H9 (cell line): ENCODE data around the gene OR56A4. TPM values are rescaled to one million over a fixed set of nuclear protein-coding genes. Genes with fewer than 3 reads are reported as not detected.

ENCODE experiments used
- DNase-seq: peaks from one replicate; pipeline ENCODE4 v3.0.0-alpha.2; 2017
- H2AFZ ChIP-seq: one replicate; pipeline ENCODE4 v1.6.1; 2013; ENCODE audit warnings: mild to moderate bottlenecking, low read length, control low read depth, moderate library complexity
- H2AK5ac ChIP-seq: 2 replicates; pipeline ENCODE4 v1.6.1; 2013; ENCODE audit warnings: low read length, control low read depth, mixed read lengths; ENCODE audit not compliant: insufficient read length
- H2BK120ac ChIP-seq: one replicate; pipeline ENCODE4 v1.6.1; 2013; ENCODE audit warnings: low read depth, mild to moderate bottlenecking, low read length, control low read depth, inconsistent platforms; ENCODE audit not compliant: poor library complexity, severe bottlenecking
- H2BK12ac ChIP-seq: 2 replicates; pipeline ENCODE4 v1.6.1; 2013; ENCODE audit warnings: low read length, control low read depth, mixed read lengths, low read depth; ENCODE audit not compliant: insufficient read length
- H2BK15ac ChIP-seq: 2 replicates; pipeline ENCODE4 v1.6.1; 2013; ENCODE audit warnings: low read depth, low read length, control low read depth
- H2BK20ac ChIP-seq: one replicate; pipeline ENCODE4 v1.6.1; 2013; ENCODE audit warnings: low read depth, mild to moderate bottlenecking, low read length, control low read depth, inconsistent platforms; ENCODE audit not compliant: poor library complexity, severe bottlenecking
- H2BK5ac ChIP-seq: 2 replicates; pipeline ENCODE4 v1.6.1; 2013; ENCODE audit warnings: low read length, control low read depth, mixed read lengths; ENCODE audit not compliant: insufficient read length
- H3K14ac ChIP-seq: 2 replicates; pipeline ENCODE4 v1.6.1; 2013; ENCODE audit warnings: low read length, control low read depth; ENCODE audit not compliant: insufficient read depth
- H3K18ac ChIP-seq: 2 replicates; pipeline ENCODE4 v1.6.1; 2013; ENCODE audit warnings: low read depth, mild to moderate bottlenecking, mixed read lengths, low read length, control low read depth; ENCODE audit not compliant: insufficient read length
- H3K23ac ChIP-seq: 2 replicates; pipeline ENCODE4 v1.6.1; 2013; ENCODE audit warnings: low read length, control low read depth, mixed read lengths, low read depth; ENCODE audit not compliant: insufficient read length
- H3K23me2 ChIP-seq: 2 replicates; pipeline ENCODE4 v1.6.1; 2013; ENCODE audit warnings: low read depth, mild to moderate bottlenecking, mixed read lengths, low read length, control low read depth; ENCODE audit not compliant: insufficient read length, poor library complexity, severe bottlenecking
- H3K27ac ChIP-seq: 2 replicates; pipeline ENCODE4 v1.5.1; 2013; ENCODE audit warnings: low read length, control low read depth, mixed read lengths, low read depth; ENCODE audit not compliant: insufficient read length
- H3K27me3 ChIP-seq: 2 replicates; pipeline ENCODE4 v1.6.1; 2013; ENCODE audit warnings: low read length, control low read depth, inconsistent platforms; ENCODE audit not compliant: insufficient read depth
- H3K4ac ChIP-seq: 2 replicates; pipeline ENCODE4 v1.6.1; 2013; ENCODE audit warnings: low read depth, mild to moderate bottlenecking, control low read depth, inconsistent platforms, low read length, moderate library complexity
- H3K4me1 ChIP-seq: 2 replicates; pipeline ENCODE4 v1.6.1; 2013; ENCODE audit warnings: low read length, control low read depth, inconsistent platforms; ENCODE audit not compliant: insufficient read depth
- H3K4me2 ChIP-seq: 2 replicates; pipeline ENCODE4 v1.6.1; 2013; ENCODE audit warnings: low read length, control low read depth, mixed read lengths; ENCODE audit not compliant: insufficient read length, insufficient read depth
- H3K56ac ChIP-seq: 2 replicates; pipeline ENCODE4 v1.6.1; 2013; ENCODE audit warnings: low read depth, mild to moderate bottlenecking, mixed read lengths, low read length, control low read depth; ENCODE audit not compliant: insufficient read length
- H3K79me1 ChIP-seq: 2 replicates; pipeline ENCODE4 v1.6.1; 2013; ENCODE audit warnings: low read depth, mild to moderate bottlenecking, moderate library complexity, low read length, control low read depth, inconsistent platforms; ENCODE audit not compliant: insufficient read depth, poor library complexity, severe bottlenecking
- H3K79me2 ChIP-seq: 2 replicates; pipeline ENCODE4 v1.6.1; 2013; ENCODE audit warnings: low read length, control low read depth, inconsistent platforms; ENCODE audit not compliant: insufficient read depth
- H3K9ac ChIP-seq: 2 replicates; pipeline ENCODE4 v1.6.1; 2013; ENCODE audit warnings: low read length, control low read depth, mixed read lengths; ENCODE audit not compliant: insufficient read length; ENCODE audit errors: extremely low read depth
- H3K9me3 ChIP-seq: one replicate; pipeline ENCODE4 v1.6.1; 2013; ENCODE audit warnings: low read depth, low read length, inconsistent platforms; ENCODE audit not compliant: control insufficient read depth
- H3T11ph ChIP-seq: one replicate; pipeline ENCODE4 v1.6.1; 2013; ENCODE audit warnings: mild to moderate bottlenecking, low read length, control low read depth, inconsistent platforms
- H4K20me1 ChIP-seq: one replicate; pipeline ENCODE4 v1.6.1; 2013; ENCODE audit not compliant: control insufficient read depth, insufficient read length, insufficient read depth
- H4K5ac ChIP-seq: 2 replicates; pipeline ENCODE4 v1.6.1; 2013; ENCODE audit warnings: low read depth, mild to moderate bottlenecking, mixed read lengths, low read length, control low read depth; ENCODE audit not compliant: insufficient read length
- H4K8ac ChIP-seq: replicated peaks from 2 replicates; pipeline ENCODE4 v1.6.1; 2013; ENCODE audit warnings: low read length, control low read depth, mixed read lengths, low read depth; ENCODE audit not compliant: insufficient read length
- H4K91ac ChIP-seq: 2 replicates; pipeline ENCODE4 v1.6.1; 2013; ENCODE audit warnings: low read depth, mild to moderate bottlenecking, moderate library complexity, mixed read lengths, low read length, control low read depth; ENCODE audit not compliant: insufficient read length
- H3K27ac Mint-ChIP-seq, 3 experiments: 2 replicates in 2 of 3; 3 replicates in 1 of 3; pipeline ENCODE4 v1.8.0; 2020 to 2021; ENCODE audit warnings: mixed read lengths in 3 of 3, mild to moderate bottlenecking in 1 of 3, moderate library complexity in 1 of 3
- H3K27me3 Mint-ChIP-seq: 2 replicates; pipeline ENCODE4 v1.8.0; 2021; ENCODE audit warnings: low read depth, mild to moderate bottlenecking, moderate library complexity, mixed read lengths
- H3K36me3 Mint-ChIP-seq, 3 experiments: 2 replicates in 2 of 3; 3 replicates in 1 of 3; pipeline ENCODE4 v1.8.0; 2020 to 2021; ENCODE audit warnings: low read depth in 3 of 3, mixed read lengths in 3 of 3; ENCODE audit not compliant: insufficient read depth in 1 of 3
- H3K4me1 Mint-ChIP-seq, 2 experiments: 2 replicates each; pipeline ENCODE4 v1.8.0; 2020; ENCODE audit warnings: mixed read lengths in 2 of 2
- H3K4me3 Mint-ChIP-seq, 2 experiments: 2 replicates in 1 of 2; 3 replicates in 1 of 2; pipeline ENCODE4 v1.8.0; 2020 to 2021; ENCODE audit warnings: mild to moderate bottlenecking in 2 of 2, mixed read lengths in 2 of 2, moderate library complexity in 1 of 2
- H3K9me3 Mint-ChIP-seq, 2 experiments: 2 replicates in 1 of 2; 3 replicates in 1 of 2; pipeline ENCODE4 v1.8.0; 2020; ENCODE audit warnings: mild to moderate bottlenecking in 2 of 2, mixed read lengths in 2 of 2, moderate library complexity in 1 of 2
- CTCF ChIP-seq: fragments of 200-600 bp; sonication (generic); conservative IDR thresholded peaks from 3 replicates; pipeline ENCODE4 v1.8.0; 2021; ENCODE audit warnings: antibody characterized with exemption, mild to moderate bottlenecking
- WGBS: extraction: QIAGEN DNeasy Blood & Tissue Kit; methylation state at CpG from one replicate; pipeline ENCODE4 v1.1.7; 2013; ENCODE audit warnings: missing lambda C conversion rate, low lambda C conversion rate, mixed read lengths; ENCODE audit not compliant: insufficient read length; ENCODE audit errors: extremely low coverage; 5-methylcytosine and 5-hydroxymethylcytosine counted together
- total RNA-seq: library from RNA; stranded (reverse); gene quantifications from 2 replicates; pipeline ENCODE4 v1.2.1, GENCODE V29; 2021

OR56A4 gene
- total RNA-seq, 1 experiment from 2014 or later = not detected

GRCh38 chr11:5967708-5968107 is 39.0 kb downstream of the OR56A4 start:
- Histone ChIP-seq H4K91ac (no peak overlapping the region), H3K56ac (no peak overlapping the region), H2BK120ac (no peak overlapping the region), H2BK20ac (no peak overlapping the region), H3K18ac (no peak overlapping the region), H3K14ac (no peak overlapping the region), H2BK5ac (no peak overlapping the region), H3K27me3 (no peaks in the 10 kb centered on the region), H3K79me1 (no peaks in the 10 kb centered on the region), H3K27ac (no peak overlapping the region), H3K9ac (no peak overlapping the region), H3K4me1 (no peaks in the 10 kb centered on the region), H2BK15ac (no peak overlapping the region), H2AFZ (no peak overlapping the region), H3T11ph (no peak overlapping the region), H3K9me3 (no peaks in the 10 kb centered on the region), H3K4ac (no peak overlapping the region), H2BK12ac (no peak overlapping the region), H4K8ac (no peak overlapping the region), H3K23ac (no peak overlapping the region), H2AK5ac (no peak overlapping the region), H4K20me1 (no peaks in the 10 kb centered on the region), H4K5ac (no peak overlapping the region), H3K79me2 (no peaks in the 10 kb centered on the region), H3K4me2 (no peak overlapping the region), H3K23me2 (no peaks in the 10 kb centered on the region)
- Mint-ChIP-seq H3K4me1 (no peaks in the 10 kb centered on the region), H3K36me3 (peaks cover 0 to 11% (median 4%) of the 10 kb centered on the region in 3 experiments; a peak in 4 of 7 replicates), H3K9me3 (peaks cover 12 to 17% of the 10 kb centered on the region in 2 experiments), H3K4me3 (no peak overlapping the region), H3K27me3 (peaks cover 3% of the 10 kb centered on the region; the same call in 1 of the 2 replicates), H3K27ac (no peak overlapping the region)
- WGBS = no CpG with 5 or more reads among the region's 3 CpGs
- DNase-seq = no peak
- TF ChIP-seq CTCF = no peak
